T-helper 9 cell (primary cell): ENCODE data around the gene PGS1.
"Not testable (repeated sequence)": the region's sequence is repeated elsewhere in the genome, so short reads cannot be mapped to it uniquely, and the experiment has no call there.

ENCODE experiments used
- DNase-seq: peaks from one replicate; pipeline ENCODE4 v3.0.0-alpha.2; 2020

PGS1 gene

GRCh38 chr17:78450696-78451345 is 72.4 kb downstream of the PGS1 start:
- no peak for DNase-seq

GRCh38 chr17:78451753-78452152 is 73.3 kb downstream of the PGS1 start:
- no peak for DNase-seq

GRCh38 chr17:78454346-78454745 is 75.9 kb downstream of the PGS1 start:
- DNase-seq = no peak

- DNase-seq = no peak
Measured at GRCh38 chr17:78458091-78458490, 79.6 kb downstream of the PGS1 start.

- no peak for DNase-seq
Measured at GRCh38 chr17:78458736-78459335, 80.4 kb downstream of the PGS1 start.

GRCh38 chr17:78459696-78460095 is 81.2 kb downstream of the PGS1 start:
- DNase-seq = no peak

GRCh38 chr17:78460176-78460675 is 81.8 kb downstream of the PGS1 start:
- DNase-seq = no peak

- DNase-seq = no peak
Measured at GRCh38 chr17:78460951-78461798, 82.7 kb downstream of the PGS1 start.

- DNase-seq = no peak
Measured at GRCh38 chr17:78461799-78462053, 83.3 kb downstream of the PGS1 start.

- DNase-seq = no peak
Measured at GRCh38 chr17:78462148-78462547, 83.7 kb downstream of the PGS1 start.

- not testable (repeated sequence) for DNase-seq
Measured at GRCh38 chr17:78466109-78466785, 87.8 kb downstream of the PGS1 start.

GRCh38 chr17:78466786-78467715 is 88.6 kb downstream of the PGS1 start:
- no peak for DNase-seq

- DNase-seq = no peak
Measured at GRCh38 chr17:78468366-78468765, 89.9 kb downstream of the PGS1 start.

GRCh38 chr17:78469443-78469842 is 91.0 kb downstream of the PGS1 start:
- no peak for DNase-seq

- DNase-seq = no peak
Measured at GRCh38 chr17:78471635-78472034, 93.2 kb downstream of the PGS1 start.

GRCh38 chr17:78472035-78472905 is 93.8 kb downstream of the PGS1 start:
- DNase-seq = no peak

- no peak for DNase-seq
Measured at GRCh38 chr17:78473951-78474613, 95.6 kb downstream of the PGS1 start.
